Activated naive CD4-positive, alpha-beta T cell treated with anti-CD3 and anti-CD28 coated beads, Interleukin-2, amount 50 U/mL, for 72 hours (primary cell): ENCODE results near the gene DNAJC7. TPM values are rescaled to one million over a fixed set of nuclear protein-coding genes. Genes with fewer than 3 reads are reported as not detected.

Experiments
- ATAC-seq, 2 donors: fragments of 150-1000 bp; cut with Tn5 transposase; 2 replicates each; pipeline ENCODE4 v1.10.0; 2021; ENCODE audit warnings: mild to moderate bottlenecking in 2 of 2, moderate library complexity in 2 of 2
- DNase-seq, 2 donors: peaks; one replicate each; pipeline ENCODE4 v3.0.0; 2021 to 2022; ENCODE audit warnings: low spot score in 2 of 2
- H3K27ac Mint-ChIP-seq, 2 donors: one replicate each; pipeline ENCODE4 v1.8.0; 2022; ENCODE audit warnings: mild to moderate bottlenecking in 2 of 2, mixed read lengths in 2 of 2
- H3K36me3 Mint-ChIP-seq, 2 donors: one replicate each; pipeline ENCODE4 v1.8.0; 2022; ENCODE audit warnings: mixed read lengths in 2 of 2
- H3K9me3 Mint-ChIP-seq, 2 donors: one replicate each; pipeline ENCODE4 v1.8.0; 2022; ENCODE audit warnings: mixed read lengths in 2 of 2
- total RNA-seq, 2 donors: library from RNA; stranded (reverse); gene quantifications; one replicate each; pipeline ENCODE4 v1.2.3, GENCODE V29; 2022

The DNAJC7 gene
- total RNA-seq = 100 to 1,000 TPM; 109 to 122 TPM

GRCh38 chr17:42016941-42017865, at the start of gene DNAJC7:
Gene DNAJC7 (minus strand): TSS chr17:42017439. CDS start chr17:42017416, 23 bp downstream.
- ATAC-seq (peak; percentile 75 to 90), DNase-seq (peak; percentile 85 to 88)
- peaks cover 3 to 11% of the 10 kb centered on the region in 2 donors for H3K9me3 Mint-ChIP-seq
- peak within 1 kb of the TSS; percentile 98 to 100 for H3K27ac Mint-ChIP-seq
- peaks cover 18 to 45% of the 10 kb centered on the region in 2 donors for H3K36me3 Mint-ChIP-seq

GRCh38 chr17:42065201-42065600, 48.0 kb upstream of the DNAJC7 start:
- ATAC-seq (no peak), DNase-seq (no peak)
- Mint-ChIP-seq H3K27ac (peak overlapping the region in 1 of 2 donors; percentile 85), H3K36me3 (no peaks in the 10 kb centered on the region), H3K9me3 (no peaks in the 10 kb centered on the region)

GRCh38 chr17:42062681-42063080, 45.4 kb upstream of the DNAJC7 start:
- Mint-ChIP-seq H3K36me3 (no peaks in the 10 kb centered on the region), H3K9me3 (no peaks in the 10 kb centered on the region), H3K27ac (peak overlapping the region in 1 of 2 donors; percentile 85)
- DNase-seq = no peak
- no peak for ATAC-seq

GRCh38 chr17:42061646-42062487, 44.6 kb upstream of the DNAJC7 start:
- Mint-ChIP-seq H3K9me3 (no peaks in the 10 kb centered on the region), H3K36me3 (no peaks in the 10 kb centered on the region), H3K27ac (no peak overlapping the region)
- DNase-seq (no peak), ATAC-seq (no peak)

GRCh38 chr17:42060231-42060630, 43.0 kb upstream of the DNAJC7 start:
- DNase-seq (no peak), ATAC-seq (no peak)
- Mint-ChIP-seq H3K27ac (no peak overlapping the region), H3K36me3 (no peaks in the 10 kb centered on the region), H3K9me3 (no peaks in the 10 kb centered on the region)

- no peaks in the 10 kb centered on the region for H3K9me3 Mint-ChIP-seq
- no peak for ATAC-seq
- no peak for DNase-seq
- H3K27ac Mint-ChIP-seq = no peak overlapping the region
- no peaks in the 10 kb centered on the region for H3K36me3 Mint-ChIP-seq
These were observed 42.6 kb upstream of the DNAJC7 start for GRCh38 chr17:42059815-42060214.

- H3K36me3 Mint-ChIP-seq = no peaks in the 10 kb centered on the region
- ATAC-seq (no peak), DNase-seq (no peak)
- no peak overlapping the region for H3K27ac Mint-ChIP-seq
- H3K9me3 Mint-ChIP-seq = no peaks in the 10 kb centered on the region
These were observed 40.8 kb upstream of the DNAJC7 start for GRCh38 chr17:42058063-42058462.

- no peak for DNase-seq
- no peak for ATAC-seq
- Mint-ChIP-seq H3K9me3 (no peaks in the 10 kb centered on the region), H3K27ac (no peak overlapping the region), H3K36me3 (no peaks in the 10 kb centered on the region)
These were observed 39.4 kb upstream of the DNAJC7 start for GRCh38 chr17:42056635-42057034.

- ATAC-seq (peak in 1 of 2 donors; percentile 57), DNase-seq (no peak)
- no peak overlapping the region for H3K27ac Mint-ChIP-seq
- no peaks in the 10 kb centered on the region for H3K9me3 Mint-ChIP-seq
- H3K36me3 Mint-ChIP-seq = no peaks in the 10 kb centered on the region
These were observed 38.3 kb upstream of the DNAJC7 start for GRCh38 chr17:42055496-42055895.

GRCh38 chr17:42055027-42055426, 37.8 kb upstream of the DNAJC7 start:
- ATAC-seq = no peak
- H3K9me3 Mint-ChIP-seq = no peaks in the 10 kb centered on the region
- H3K36me3 Mint-ChIP-seq = no peaks in the 10 kb centered on the region
- no peak overlapping the region for H3K27ac Mint-ChIP-seq
- DNase-seq = no peak

- ATAC-seq = no peak
- H3K36me3 Mint-ChIP-seq = no peaks in the 10 kb centered on the region
- H3K9me3 Mint-ChIP-seq = no peaks in the 10 kb centered on the region
- no peak for DNase-seq
- H3K27ac Mint-ChIP-seq = peak overlapping the region in 1 of 2 donors; percentile 30
These were observed 36.7 kb upstream of the DNAJC7 start for GRCh38 chr17:42053731-42054500.

- DNase-seq = no peak
- ATAC-seq = no peak
- no peaks in the 10 kb centered on the region for H3K9me3 Mint-ChIP-seq
- no peaks in the 10 kb centered on the region for H3K36me3 Mint-ChIP-seq
- H3K27ac Mint-ChIP-seq = no peak overlapping the region
These were observed 35.2 kb upstream of the DNAJC7 start for GRCh38 chr17:42052346-42052877.

GRCh38 chr17:42051645-42052044, 34.4 kb upstream of the DNAJC7 start:
- DNase-seq = no peak
- Mint-ChIP-seq H3K36me3 (no peaks in the 10 kb centered on the region), H3K27ac (no peak overlapping the region), H3K9me3 (no peaks in the 10 kb centered on the region)
- no peak for ATAC-seq

GRCh38 chr17:42051013-42051400, 33.8 kb upstream of the DNAJC7 start:
- H3K36me3 Mint-ChIP-seq = no peaks in the 10 kb centered on the region
- DNase-seq = no peak
- no peaks in the 10 kb centered on the region for H3K9me3 Mint-ChIP-seq
- no peak for ATAC-seq
- H3K27ac Mint-ChIP-seq = peak overlapping the region in 1 of 2 donors; percentile 71

GRCh38 chr17:42050393-42051012, 33.3 kb upstream of the DNAJC7 start, which contains the start of gene C17orf113:
Gene C17orf113 (minus strand): TSS chr17:42050601. CDS start chr17:42043376, 7,225 bp downstream.
- ATAC-seq (peak; percentile 77 to 81), DNase-seq (peak in 1 of 2 donors; percentile 36)
- Mint-ChIP-seq H3K36me3 (no peaks in the 10 kb centered on the region), H3K9me3 (no peaks in the 10 kb centered on the region), H3K27ac (peak within 1 kb of the TSS in 1 of 2 donors; percentile 71)
